RPMI7951 (cell line): ENCODE data around the gene C11orf21. TPM values are rescaled to one million over a fixed set of nuclear protein-coding genes. Genes with fewer than 3 reads are reported as not detected.

Source experiments
- DNase-seq: peaks from one replicate; pipeline ENCODE4 v3.0.0-alpha.2; 2012; ENCODE audit warnings: low read depth
- total RNA-seq: library from RNA; depleted of rRNA; stranded (reverse); fragments of >200 nt; shearing (Covaris generic); gene quantifications from 2 replicates; pipeline ENCODE4 v1.2.3, GENCODE V29; 2014

The C11orf21 gene
- total RNA-seq, 1 experiment from 2014 or later, result 1.6 TPM

DNA sequence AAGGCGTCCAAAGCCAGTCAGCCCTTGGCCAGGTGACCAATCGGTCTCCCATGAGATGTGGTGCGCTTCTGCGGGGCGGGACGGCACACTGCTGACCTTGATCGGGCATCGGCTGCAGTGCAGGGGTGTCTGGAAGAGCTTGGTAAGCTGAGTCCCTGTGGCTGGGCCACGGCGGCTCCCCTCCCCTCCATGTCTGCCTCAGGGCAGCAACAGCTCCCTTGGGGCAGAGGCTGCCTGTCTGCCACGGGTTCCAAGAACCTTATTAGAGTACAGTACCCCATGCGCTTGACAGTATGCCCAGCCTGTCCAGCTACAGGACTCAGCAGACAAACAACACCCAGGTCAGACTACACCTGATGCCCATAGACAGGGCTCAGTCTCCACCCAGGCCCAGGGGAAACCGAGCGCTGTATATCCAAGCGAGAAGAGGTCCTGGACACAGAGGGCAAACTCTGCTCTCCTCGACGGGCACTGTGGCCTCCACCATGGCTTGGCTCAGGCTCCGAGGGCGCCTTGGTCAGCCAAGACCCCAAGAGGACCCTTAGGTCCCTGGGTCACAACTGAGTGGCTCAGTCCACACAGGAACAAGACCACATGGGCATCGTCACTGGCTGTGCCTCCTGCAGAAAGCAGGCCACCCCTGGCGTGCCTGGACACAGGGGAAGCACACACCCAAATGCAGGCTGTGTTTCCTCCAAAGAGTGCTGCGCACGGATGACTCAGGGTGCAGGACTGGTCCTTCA is 19.0 kb upstream of the C11orf21 start:
- no peak for DNase-seq

DNA sequence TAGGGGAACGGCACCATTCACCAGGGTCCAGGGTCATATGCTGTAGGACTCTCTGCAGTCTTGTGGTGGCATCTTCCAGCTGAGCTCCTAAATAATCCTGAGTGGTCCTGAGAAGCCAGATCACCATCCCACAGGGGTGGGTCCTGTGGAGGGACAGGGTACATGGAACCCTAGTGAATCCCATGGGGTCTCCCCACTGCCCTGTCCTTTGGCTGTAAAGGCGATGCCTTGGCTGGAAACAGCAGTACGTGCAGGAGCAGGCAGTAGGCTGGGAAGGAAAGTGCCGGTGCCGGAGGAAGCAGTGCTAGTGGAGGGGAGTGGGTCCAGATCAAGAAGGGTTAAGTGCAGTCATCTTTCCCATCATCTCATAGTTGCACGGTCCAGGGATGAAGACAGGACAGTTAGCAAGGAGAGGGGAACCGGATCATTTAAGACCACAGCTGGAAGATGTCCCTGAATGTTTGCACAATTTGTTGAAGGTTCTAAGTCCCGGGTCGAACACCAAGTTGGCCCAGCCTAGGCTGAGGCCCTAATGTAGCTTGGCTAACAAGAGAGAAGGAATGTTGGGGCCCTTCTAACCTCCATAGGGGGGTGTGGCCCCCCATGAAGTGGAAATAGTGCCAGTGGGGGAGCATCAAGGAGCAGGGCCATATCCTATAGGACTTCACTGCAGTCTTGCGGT is 18.2 kb upstream of the C11orf21 start:
- DNase-seq, result no peak

DNA sequence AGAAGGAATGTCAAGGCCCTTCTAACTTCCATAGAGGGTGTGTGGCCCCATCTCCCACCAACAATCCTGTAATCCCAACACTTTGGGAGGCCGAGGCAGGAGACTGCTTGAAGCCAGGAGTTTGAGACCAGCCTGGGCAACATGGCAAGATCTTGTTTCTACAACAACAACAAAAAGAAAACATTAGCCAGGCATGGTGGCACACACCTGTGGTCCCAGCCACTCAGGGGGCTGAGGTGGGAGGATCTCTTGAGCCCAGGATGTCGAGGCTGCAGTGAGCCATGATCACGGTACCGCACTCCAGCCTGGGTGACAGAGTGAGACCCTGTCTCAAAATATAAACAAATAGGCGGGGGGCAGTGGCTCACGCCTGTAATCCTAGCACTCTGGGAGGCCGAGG is 17.0 kb upstream of the C11orf21 start:
- DNase-seq, result no peak

DNA sequence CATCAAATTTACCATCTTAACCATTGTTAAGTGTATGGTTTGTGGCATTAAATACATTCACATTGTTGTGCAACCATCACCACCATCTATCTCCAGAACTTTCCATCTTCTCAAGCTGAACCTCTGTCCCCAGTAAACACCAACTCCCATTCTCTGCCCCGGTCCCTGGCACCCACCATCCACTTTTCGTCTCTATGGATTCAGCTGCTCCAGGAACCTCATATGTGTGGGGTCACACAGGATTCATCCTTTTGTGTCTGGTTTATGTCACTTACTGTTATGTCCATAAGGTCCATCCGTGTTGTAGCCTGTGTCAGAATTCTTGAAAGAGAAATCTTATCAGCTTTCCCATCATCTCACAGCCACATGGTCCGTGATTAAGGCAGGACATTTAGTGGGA is 16.4 kb upstream of the C11orf21 start:
- no peak for DNase-seq

GRCh38 chr11:2317354-2318050 is 15.8 kb upstream of the C11orf21 start:
- DNase-seq, result no peak

DNA sequence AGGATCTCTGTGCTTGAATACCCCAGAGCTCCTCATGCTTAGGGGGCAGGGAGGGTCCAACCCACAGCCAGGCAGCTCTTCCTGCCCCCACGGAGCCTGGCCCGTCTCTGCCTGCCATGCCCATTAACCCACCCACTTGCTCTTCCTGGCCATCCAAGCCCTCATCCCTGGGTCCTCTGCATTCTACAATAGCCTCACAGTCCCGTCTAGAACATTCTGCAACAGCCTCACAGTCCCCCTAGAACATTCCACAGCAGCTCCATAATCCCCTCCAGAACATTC is 15.2 kb upstream of the C11orf21 start:
- DNase-seq, result no peak

GRCh38 chr11:2316169-2316962 is 14.6 kb upstream of the C11orf21 start:
- DNase-seq, result no peak

DNA sequence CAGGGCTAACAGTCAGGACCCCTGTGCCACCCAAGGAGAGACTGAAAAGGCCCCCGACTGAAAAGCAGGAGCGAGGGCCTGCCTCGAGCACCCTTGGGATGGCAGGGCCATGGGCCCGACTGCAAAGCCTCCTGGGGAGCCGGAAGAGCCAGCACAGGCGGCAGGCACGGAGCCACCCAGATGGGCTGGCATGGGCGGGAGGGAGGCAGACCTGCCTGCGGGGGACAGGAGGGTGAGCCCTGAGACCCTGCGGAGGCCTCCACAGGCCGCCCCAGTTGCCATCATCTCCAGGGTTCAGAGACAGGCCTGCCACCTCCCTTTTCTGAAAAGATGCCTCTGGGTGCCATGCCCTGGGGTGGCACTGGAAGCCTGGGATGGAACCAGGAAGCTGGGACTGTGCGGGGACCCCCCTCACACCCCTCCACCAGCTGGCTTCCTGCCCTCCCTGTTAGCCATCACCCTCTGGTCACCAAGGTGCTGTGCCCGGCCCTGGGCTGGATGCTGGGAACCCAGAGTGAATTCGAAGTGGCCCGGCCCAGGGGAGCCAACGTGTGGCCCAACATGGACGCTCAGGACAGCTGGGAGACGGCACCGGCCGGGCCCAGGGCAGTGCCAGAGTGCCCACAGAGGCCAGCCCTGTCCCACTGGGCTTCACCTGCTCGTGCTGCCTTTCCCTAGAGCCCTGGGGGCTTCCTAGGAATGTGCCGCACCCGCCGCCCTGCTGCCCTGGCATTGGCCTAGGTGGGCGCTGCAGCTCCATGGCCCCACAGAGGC is 13.9 kb upstream of the C11orf21 start:
- no peak for DNase-seq

DNA sequence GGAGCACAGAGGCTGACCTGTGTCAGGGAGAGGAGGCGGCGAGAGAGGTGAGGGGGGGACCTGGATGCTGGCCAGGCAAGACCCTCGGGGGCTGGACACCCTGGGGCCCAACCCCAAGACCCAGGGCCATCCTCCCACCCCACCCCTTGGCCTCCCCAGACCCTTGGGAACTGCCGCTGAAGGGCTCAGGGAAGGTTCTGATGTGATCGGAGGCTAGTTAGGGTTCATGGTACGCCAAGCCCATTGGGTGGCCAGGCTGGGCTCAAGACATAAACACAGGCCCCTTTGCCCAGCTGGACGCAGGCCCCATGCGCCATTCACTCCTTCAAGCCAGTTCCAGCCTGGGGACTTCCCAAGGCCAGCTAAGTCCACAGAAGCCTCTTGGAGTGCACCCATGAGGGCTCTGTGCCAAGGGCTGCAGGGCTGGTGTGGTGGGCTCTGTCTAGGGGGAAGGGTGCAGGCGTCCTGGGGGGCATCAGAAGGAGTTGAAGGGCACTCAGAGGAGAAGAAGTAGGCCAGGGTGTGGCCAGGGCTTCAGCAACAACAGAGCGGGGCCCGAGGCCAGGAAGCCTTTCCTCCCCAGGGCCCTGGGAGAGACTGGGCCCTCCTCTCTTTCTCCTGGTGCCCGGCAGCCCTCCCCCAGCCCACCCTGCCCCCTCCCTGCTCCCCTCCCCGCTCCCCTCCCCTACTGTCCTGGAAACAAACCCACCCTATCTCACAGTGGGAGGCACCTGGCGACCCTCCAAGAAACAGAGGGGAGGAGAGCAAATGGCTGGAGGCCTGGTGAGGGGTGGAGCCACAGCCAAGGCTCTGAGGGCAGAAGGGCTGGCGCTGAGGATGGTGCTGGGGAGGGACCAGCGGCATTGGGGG is 13.0 kb upstream of the C11orf21 start:
- DNase-seq, result peak; percentile 84

DNA sequence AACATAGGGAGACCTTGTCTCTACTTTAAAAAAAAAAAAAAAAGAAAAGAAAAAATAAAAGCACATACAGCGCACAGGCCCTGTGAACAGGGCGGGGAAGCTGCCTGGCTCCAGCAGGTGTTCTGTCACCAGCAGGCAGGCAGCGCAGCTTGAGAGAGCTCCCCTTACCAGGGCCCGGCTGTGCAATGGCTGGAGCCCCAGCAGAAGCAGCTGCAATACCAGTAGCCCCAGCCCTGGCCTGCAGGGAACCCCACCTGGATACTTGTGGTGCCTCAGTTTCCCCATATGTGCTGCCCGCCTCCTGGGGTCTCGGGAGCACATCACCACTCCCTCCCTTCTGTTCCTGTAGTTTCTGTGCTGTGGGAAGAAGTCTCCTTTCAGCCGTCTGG is 12.4 kb upstream of the C11orf21 start:
- no peak for DNase-seq

- no peak for DNase-seq
Measured at GRCh38 chr11:2313051-2313951, 11.6 kb upstream of the C11orf21 start.

DNA sequence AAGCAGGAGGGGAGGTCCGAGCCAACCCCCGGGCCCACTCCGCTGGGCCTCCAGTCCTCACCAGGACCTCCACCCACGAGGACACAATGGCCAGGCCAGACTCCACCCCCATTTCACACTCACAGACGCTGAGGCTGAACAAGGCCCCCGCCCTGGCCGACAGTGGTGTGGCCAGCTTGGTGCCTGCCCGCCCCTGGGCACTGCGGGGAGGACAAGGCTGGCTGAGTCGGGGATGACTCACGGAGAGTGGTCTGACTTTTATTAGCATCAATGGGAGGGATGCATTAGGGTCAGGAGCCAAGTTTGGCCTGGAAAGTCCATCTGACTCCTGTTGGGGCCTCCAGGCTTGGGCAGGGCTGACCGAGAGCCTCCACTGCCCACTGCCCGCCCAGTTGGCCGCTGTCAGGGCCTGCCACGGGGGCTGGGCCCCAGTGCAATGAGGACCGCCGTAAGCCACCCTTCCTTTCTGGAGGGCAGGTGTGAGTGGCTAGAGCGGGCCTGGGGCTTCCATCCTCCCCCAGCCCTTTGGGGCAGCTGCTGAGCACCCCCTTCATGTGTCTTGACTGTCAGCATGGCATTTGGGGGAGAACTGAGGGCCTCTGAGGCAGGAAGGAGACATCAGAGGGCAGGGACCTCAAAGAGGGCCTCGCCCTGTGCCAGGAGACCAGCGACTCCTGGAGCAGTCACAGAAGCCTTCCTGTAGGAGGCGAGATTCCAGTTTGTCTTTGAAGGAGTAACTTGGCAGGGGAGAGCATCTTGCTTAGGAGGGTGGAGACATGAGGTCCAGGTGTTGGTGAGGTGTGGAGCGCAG is 10.7 kb upstream of the C11orf21 start:
- DNase-seq, result peak; percentile 96

- DNase-seq, result peak; percentile 23
Measured at GRCh38 chr11:2311353-2312133, 9.8 kb upstream of the C11orf21 start.

DNA sequence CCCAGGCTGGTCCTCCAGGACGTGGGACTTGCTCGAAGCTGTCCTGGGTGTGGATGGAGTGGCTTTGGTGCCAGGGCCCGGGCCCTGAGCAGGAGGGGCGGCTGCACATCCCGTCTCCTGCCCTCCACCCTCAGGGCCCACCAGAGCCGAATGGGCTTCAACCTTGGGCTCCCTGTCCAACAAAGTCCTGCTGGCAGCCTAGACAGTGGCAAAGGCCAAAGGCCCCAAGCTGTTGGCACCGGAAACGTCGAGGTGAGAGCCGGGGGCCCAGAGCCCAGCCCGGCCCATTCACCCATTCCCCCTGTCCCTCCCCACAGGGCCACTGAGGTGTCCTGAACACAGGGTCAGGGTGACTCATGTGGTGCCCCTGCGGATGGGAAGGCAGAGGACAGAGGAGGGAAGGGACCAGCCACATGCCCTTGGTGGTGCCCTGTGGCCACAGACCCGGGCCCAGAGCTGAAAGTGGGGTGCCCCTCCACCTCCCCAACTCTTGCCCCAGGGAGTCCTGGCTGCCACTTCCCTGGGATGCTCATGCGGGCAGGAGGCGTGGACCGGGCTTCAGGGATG is 9.2 kb upstream of the C11orf21 start:
- DNase-seq, result peak; percentile 29

DNA sequence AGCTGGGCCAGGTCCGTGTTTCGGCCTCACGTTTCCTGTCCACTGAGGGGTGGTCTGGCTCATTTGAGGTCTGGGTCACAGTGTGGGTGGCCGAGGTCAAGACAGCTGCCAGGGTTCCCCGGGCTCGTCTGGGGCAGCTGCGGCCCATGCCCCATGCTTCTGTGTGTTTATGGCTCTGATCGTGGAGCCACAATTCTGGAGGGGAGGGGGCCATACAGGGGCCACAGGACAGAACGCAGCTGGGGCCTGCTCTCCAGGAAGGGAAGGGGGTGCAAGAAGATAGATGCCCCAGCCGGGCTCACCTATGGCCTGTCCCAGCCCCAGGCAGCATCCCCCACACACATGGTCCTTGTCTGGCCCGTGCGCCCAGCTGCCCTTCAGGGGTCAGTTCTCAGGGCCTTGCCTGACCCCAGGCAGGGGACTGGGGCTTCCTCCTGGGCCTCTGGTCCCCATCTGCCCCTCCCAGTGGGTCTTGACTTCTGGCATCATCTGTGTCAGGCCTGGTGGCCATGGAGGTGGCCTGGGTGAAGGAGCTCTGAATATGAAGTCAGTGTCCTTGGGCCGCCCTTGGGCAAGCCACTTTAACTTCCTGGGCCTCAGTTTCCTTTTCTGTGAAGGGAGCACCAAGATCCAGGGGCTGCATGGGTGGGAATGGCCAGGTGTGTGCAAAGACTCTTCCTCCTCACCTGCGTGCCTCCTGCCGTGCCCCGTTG is 8.5 kb upstream of the C11orf21 start:
- DNase-seq, result no peak

DNA sequence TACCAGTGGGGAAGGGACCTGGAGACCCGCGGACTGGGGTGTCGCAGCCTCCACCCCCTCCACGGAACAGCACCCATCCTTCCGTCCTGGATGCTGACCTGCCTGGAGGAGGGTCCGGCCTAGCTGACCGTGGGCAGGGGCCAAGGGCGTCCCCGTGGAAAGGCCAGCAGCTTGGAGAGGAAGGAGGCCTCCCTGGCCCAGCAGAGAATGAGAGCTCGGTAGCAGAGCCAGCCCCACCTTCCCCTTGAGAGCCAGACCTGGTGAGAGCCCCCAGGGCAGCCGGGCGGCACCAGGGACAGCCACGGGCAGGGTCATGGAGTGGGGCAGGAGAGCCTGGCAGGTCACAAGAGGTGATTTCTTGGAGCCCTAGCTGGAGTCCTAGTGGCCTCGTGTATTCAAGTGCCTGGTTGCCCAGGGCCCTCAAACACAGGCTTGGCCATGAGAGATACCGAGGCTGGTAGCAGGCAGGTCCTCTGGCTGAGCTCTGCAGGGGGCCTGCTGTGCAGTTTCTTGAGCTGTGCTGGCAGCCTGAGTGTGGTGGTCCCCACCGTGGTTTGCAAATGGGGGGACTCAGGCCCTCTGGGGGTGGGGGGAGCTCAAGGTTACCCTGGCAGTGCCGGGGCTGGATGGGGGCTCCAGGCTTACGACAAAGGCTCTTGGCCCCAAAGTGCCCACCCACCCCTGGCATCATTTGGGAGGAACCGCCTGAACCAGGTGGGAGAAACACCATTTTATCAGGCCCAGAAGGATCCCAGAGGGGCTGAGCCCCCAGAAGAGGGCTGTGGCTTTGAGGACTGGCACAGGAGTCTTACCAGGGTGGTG is 7.7 kb upstream of the C11orf21 start:
- no peak for DNase-seq
